ENCODE results near the gene MRPL34. TPM values are rescaled to one million over a fixed set of nuclear protein-coding genes. Genes with fewer than 3 reads are reported as not detected.

MRPL34 gene
- total and polyA plus RNA-seq, 9 of the 15 experiments (the other 6 are each of a cell fraction or from before 2014, with no cell fraction given), result 11.5 to 256 (median 72.5) TPM

GRCh38 chr19:17289489-17289888 is 16.2 kb upstream of the MRPL34 start:
- H3K4me3 ChIP-seq, result no peak overlapping the region
- peaks cover 11% of the 10 kb centered on the region for H3K79me2 ChIP-seq (ENCODE audit: control insufficient read depth, insufficient read depth, low read length)
- H2AFZ ChIP-seq (ENCODE audit: low read depth, low read length), result peak overlapping the region; percentile 96
- 16% methylated on average over 14 of the region's 22 CpGs for WGBS (ENCODE audit: insufficient coverage, low coverage, missing lambda C conversion rate)
- H3K9me3 ChIP-seq (replicated peaks; ENCODE audit: control insufficient read depth, insufficient read depth, low read depth, low read length), result no peaks in the 10 kb centered on the region
- peak; percentile 81 for FAIRE-seq
- peak; percentile 81 for ATAC-seq
- H3K27me3 ChIP-seq (ENCODE audit: control insufficient read depth in 2 of 2, insufficient read depth in 2 of 2, low read length in 2 of 2), result no peaks in the 10 kb centered on the region
- BruUV-seq (replicated peaks), result no TSS peak
- peaks cover 13 to 49% of the 10 kb centered on the region in 2 experiments; a peak in 4 of 5 replicates for H3K4me1 ChIP-seq (replicated peaks in 1 of 2; ENCODE audit: control insufficient read depth in 2 of 2, insufficient read depth in 2 of 2, low read length in 2 of 2)
- CTCF ChIA-PET (ENCODE audit: low intra/inter-chr PET ratio), result no interaction called here
- no peaks in the 10 kb centered on the region for H4K20me1 ChIP-seq (replicated peaks; ENCODE audit: control insufficient read depth, insufficient read depth, low read length)
- in situ Hi-C loops (cut with MboI), result loop anchor here (5.0 kb wide), 1 partner anchor 217 kb away; no protein-coding TSS in a partner anchor
- peak overlapping the region; percentile 35; the same call in 1 of the 3 replicates for H3K27ac ChIP-seq (ENCODE audit: extremely low read depth, low read depth, low read length)
- DNase-seq (ENCODE audit: extremely low read depth in 1 of 4, low spot score in 3 of 4), result peak; percentile 94 to 99 (median 96)
- intact Hi-C loops (cut with micrococcal nuclease), result no loop called here
- peaks cover 6% of the 10 kb centered on the region for H3K9me1 ChIP-seq (ENCODE audit: control insufficient read depth, insufficient read depth, low read length)
- POLR2A ChIA-PET, result interaction anchor here (0.6 to 0.8 kb wide), 6 partner anchors 31 to 315 kb away, joined by 3 read pairs; no protein-coding TSS in a partner anchor
- peak overlapping the region; percentile 51 for H3K4me2 ChIP-seq (ENCODE audit: insufficient read depth, low read length)
- peaks cover 8% of the 10 kb centered on the region; the same call in 1 of the 3 replicates for H3K36me3 ChIP-seq (ENCODE audit: control insufficient read depth, insufficient read depth, low read length)
- H3K9ac ChIP-seq (ENCODE audit: insufficient read depth in 1 of 2, low read depth in 2 of 2, low read length in 2 of 2), result peak overlapping the region in 1 of 2 experiments; percentile 84; a peak in 2 of 4 replicates
- TF ChIP-seq RBFOX2 (IDR thresholded peaks at IDR 0.05; ENCODE audit: low read depth, low read length), result peak; percentile 42
- peak; percentile 80 for TF ChIP-seq SP2 (IDR thresholded peaks at IDR 0.05; ENCODE audit: extremely low read depth, low read depth, low read length, poor library complexity, severe bottlenecking)
- peak; percentile 95 for TF ChIP-seq NFYB (IDR thresholded peaks at IDR 0.05; ENCODE audit: extremely low read depth, insufficient read length)
- no peak for TF ChIP-seq NFE2L1 (tag; IDR thresholded peaks at IDR 0.05; ENCODE audit: borderline replicate concordance, low read depth)
- no peak for TF ChIP-seq GATAD2B (IDR thresholded peaks at IDR 0.05; ENCODE audit: borderline replicate concordance)
- peak; percentile 80 for TF ChIP-seq RBM25 (IDR thresholded peaks at IDR 0.05; ENCODE audit: low read depth, low read length, severe bottlenecking)
- no peak for TF ChIP-seq POLR3A (IDR thresholded peaks at IDR 0.05; ENCODE audit: borderline replicate concordance, extremely low read depth, insufficient read depth, insufficient read length)
- peak; percentile 83 for TF ChIP-seq FOS (IDR thresholded peaks at IDR 0.05; ENCODE audit: extremely low read depth, insufficient read length)
- no peak for TF ChIP-seq ZFX (CRISPR knock-in tag; IDR thresholded peaks at IDR 0.05)
- TF ChIP-seq SUPT5H (IDR thresholded peaks at IDR 0.05), result no peak
- no peak for TF ChIP-seq ZNF263 (CRISPR knock-in tag; IDR thresholded peaks at IDR 0.05; ENCODE audit: borderline replicate concordance)
- TF ChIP-seq RBM39 (optimal IDR thresholded peaks at IDR 0.05; ENCODE audit: low read depth, low read length), result no peak
- TF ChIP-seq MBD2 (IDR thresholded peaks at IDR 0.05; ENCODE audit: borderline replicate concordance, low read depth), result peak; percentile 80; the same call in 1 of the 2 replicates
- TF ChIP-seq GATAD2A (IDR thresholded peaks at IDR 0.05), result no peak
- TF ChIP-seq MTA3 (IDR thresholded peaks at IDR 0.05; ENCODE audit: borderline replicate concordance), result 0 out of 2 replicates have a peak, but pooled peaks have one; percentile 31

Data from K562 (cell line).